Measurements from ENCODE around the gene BICD2. TPM values are rescaled to one million over a fixed set of nuclear protein-coding genes. Genes with fewer than 3 reads are reported as not detected.

Gene BICD2
- total and polyA plus RNA-seq, 9 of the 15 experiments (the other 6 are each of a cell fraction or from before 2014, with no cell fraction given) = 3.6 to 23.4 (median 11.8) TPM

DNA sequence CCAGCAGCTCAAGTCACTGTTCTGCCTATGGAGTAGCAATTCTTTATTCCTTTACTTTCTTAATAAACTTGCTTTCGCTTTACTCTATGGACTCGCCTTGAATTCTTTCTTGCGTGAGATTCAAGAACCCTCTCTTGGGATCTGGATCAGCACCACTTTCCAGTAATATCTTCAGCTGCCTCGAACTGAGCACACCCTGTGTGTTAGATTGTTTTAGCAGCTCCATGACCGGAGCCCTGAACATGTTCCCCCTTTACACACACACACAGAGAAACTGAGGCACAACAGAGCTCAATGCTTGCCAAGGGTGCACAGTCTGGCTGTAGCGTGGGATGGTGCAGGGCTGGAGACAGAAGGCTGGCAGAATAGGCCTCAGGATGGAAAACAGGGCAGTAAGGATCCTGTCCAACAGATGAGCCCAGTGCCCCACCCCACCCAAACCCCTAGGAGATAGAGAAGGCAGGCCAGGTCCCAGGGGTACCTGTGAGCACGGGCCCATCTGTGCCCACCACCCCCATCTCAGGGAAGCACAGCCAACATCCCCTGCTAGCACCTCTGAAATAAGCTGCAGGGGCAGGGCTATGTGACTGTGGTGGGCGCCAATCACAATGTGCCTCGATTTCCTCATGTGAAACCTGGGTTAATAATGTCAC is 27.9 kb downstream of the BICD2 start:
- CTCF ChIA-PET (ENCODE audit: low intra/inter-chr PET ratio) = no interaction called here
- H3K27me3 ChIP-seq (ENCODE audit: control insufficient read depth in 2 of 2, insufficient read depth in 2 of 2, low read length in 2 of 2) = no peaks in the 10 kb centered on the region
- DNase-seq (ENCODE audit: extremely low read depth in 1 of 4, low spot score in 3 of 4) = no peak
- no peak overlapping the region for H2AFZ ChIP-seq (ENCODE audit: low read depth, low read length)
- H3K27ac ChIP-seq (ENCODE audit: extremely low read depth, low read depth, low read length) = no peak overlapping the region
- peaks cover 78% of the 10 kb centered on the region for H3K79me2 ChIP-seq (ENCODE audit: control insufficient read depth, insufficient read depth, low read length)
- peaks cover 11 to 12% of the 10 kb centered on the region in 2 experiments for H3K4me1 ChIP-seq (replicated peaks in 1 of 2; ENCODE audit: control insufficient read depth in 2 of 2, insufficient read depth in 2 of 2, low read length in 2 of 2)
- H3K36me3 ChIP-seq (ENCODE audit: control insufficient read depth, insufficient read depth, low read length) = no peaks in the 10 kb centered on the region; the same call in 2 of the 3 replicates
- POLR2A ChIA-PET = interaction anchor here (1.2 kb wide), 2 partner anchors 8 to 9 kb away, joined by 3 read pairs; no protein-coding TSS in a partner anchor
- BruUV-seq (replicated peaks) = no TSS peak
- H3K4me3 ChIP-seq = no peak overlapping the region
- in situ Hi-C loops (cut with MboI) = no loop called here
- peaks cover 52% of the 10 kb centered on the region for H4K20me1 ChIP-seq (replicated peaks; ENCODE audit: control insufficient read depth, insufficient read depth, low read length)
- ATAC-seq = no peak
- TF ChIP-seq JUNB (CRISPR knock-in tag; conservative IDR thresholded peaks at IDR 0.05) (no peak), CTCF (IDR thresholded peaks at IDR 0.05 in 2 of 3, conservative IDR thresholded peaks at IDR 0.05 in 1 of 3; ENCODE audit: insufficient read depth in 2 of 3, low read depth in 1 of 3, low read length in 3 of 3) (no peak), ZSCAN29 (IDR thresholded peaks at IDR 0.05) (no peak), KLF13 (tag; IDR thresholded peaks at IDR 0.05; ENCODE audit: borderline replicate concordance, low read depth) (no peak), ZBTB17 (CRISPR knock-in tag; IDR thresholded peaks at IDR 0.05) (no peak), HMG20A (CRISPR knock-in tag; conservative IDR thresholded peaks at IDR 0.05) (no peak), HDAC1 (IDR thresholded peaks at IDR 0.05) (no peak), ZFX (CRISPR knock-in tag; IDR thresholded peaks at IDR 0.05) (no peak), NUFIP1 (IDR thresholded peaks at IDR 0.05; ENCODE audit: partially characterized antibody) (no peak), KDM5B (IDR thresholded peaks at IDR 0.05; ENCODE audit: insufficient replicate concordance, low read depth, low read length) (no peak)
- no peak for FAIRE-seq
- H3K9me1 ChIP-seq (ENCODE audit: control insufficient read depth, insufficient read depth, low read length) = peaks cover 8% of the 10 kb centered on the region
- H3K9ac ChIP-seq (ENCODE audit: insufficient read depth in 1 of 2, low read depth in 2 of 2, low read length in 2 of 2) = no peak overlapping the region
- WGBS (ENCODE audit: insufficient coverage, low coverage, missing lambda C conversion rate) = 82% methylated on average over 9 of the region's 9 CpGs
- H3K4me2 ChIP-seq (ENCODE audit: insufficient read depth, low read length) = no peak overlapping the region
- no peaks in the 10 kb centered on the region for H3K9me3 ChIP-seq (replicated peaks; ENCODE audit: control insufficient read depth, insufficient read depth, low read depth, low read length)
- intact Hi-C loops (cut with micrococcal nuclease) = no loop called here
